ENCODE results near the gene MRPS21.
"Not testable (repeated sequence)": the region's sequence is repeated elsewhere in the genome, so short reads cannot be mapped to it uniquely, and the experiment has no call there.

The MRPS21 gene

GRCh38 chr1:150281758-150282557 lies 11.7 kb upstream of the MRPS21 start, which contains the start of gene CIART:
TSS of gene CIART (plus strand) at chr1:150282554. CDS start at chr1:150283268, 714 bp downstream.
- peak; percentile 86 for DNase-seq

DNA sequence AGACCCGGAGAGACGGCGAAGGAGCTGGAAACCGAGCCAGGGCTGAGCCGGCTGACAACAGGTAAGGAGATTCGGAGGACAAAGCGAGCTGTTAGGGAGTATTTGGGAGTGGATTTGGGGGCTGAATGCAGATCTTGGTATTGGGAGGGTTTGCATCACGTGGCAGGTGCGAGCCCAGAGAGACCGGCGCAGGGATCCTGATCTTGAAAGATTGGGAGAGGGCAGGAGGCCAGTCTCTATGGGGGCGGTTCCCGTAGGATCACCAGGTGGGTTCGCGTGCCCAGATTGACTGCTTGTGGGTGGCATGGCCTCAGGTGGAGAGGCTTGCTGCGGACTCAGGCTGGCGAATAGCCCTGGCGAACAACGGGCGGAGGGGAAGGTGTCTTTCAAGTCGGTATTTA lies 11.1 kb upstream of the MRPS21 start:
- peak; percentile 21 for DNase-seq

DNA sequence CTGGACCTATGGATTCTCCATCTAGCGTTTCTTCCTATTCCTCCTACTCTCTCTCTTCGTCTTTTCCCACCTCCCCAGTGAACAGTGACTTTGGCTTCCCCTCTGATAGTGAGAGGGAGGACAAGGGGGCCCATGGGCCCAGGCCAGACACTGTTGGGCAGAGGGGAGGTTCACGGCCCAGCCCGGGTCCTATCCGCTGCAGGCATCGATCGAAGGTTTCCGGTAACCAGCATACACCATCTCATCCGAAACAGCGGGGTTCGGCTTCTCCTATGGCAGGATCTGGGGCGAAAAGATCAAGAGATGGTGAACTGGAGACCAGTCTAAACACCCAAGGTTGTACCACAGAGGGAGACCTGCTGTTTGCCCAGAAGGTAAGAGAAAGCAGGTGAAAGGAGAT lies 10.4 kb upstream of the MRPS21 start:
- DNase-seq, result no peak

DNA sequence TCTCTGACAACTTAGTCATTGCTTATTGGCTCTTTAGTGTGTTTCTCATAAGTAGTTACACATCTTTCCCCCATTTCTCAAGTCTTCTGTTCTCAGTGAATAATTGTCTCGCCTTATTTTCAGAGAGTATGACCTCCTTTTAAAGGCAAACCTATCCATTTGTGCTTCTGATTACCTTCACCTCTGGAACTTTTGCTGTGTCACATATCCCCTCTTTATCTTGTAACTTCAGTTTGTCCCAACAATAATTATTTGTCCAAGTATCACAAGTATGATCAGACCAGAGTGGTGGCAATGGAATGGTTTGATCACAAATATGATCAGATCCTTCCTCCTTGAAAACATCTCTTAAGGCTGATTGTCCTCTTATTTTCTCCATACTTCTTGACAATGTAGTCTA lies 5.3 kb upstream of the MRPS21 start:
- no peak for DNase-seq

GRCh38 chr1:150288822-150289221 lies 4.8 kb upstream of the MRPS21 start:
- no peak for DNase-seq

GRCh38 chr1:150295476-150295875 lies 1.8 kb downstream of the MRPS21 start:
- DNase-seq, result no peak

DNA sequence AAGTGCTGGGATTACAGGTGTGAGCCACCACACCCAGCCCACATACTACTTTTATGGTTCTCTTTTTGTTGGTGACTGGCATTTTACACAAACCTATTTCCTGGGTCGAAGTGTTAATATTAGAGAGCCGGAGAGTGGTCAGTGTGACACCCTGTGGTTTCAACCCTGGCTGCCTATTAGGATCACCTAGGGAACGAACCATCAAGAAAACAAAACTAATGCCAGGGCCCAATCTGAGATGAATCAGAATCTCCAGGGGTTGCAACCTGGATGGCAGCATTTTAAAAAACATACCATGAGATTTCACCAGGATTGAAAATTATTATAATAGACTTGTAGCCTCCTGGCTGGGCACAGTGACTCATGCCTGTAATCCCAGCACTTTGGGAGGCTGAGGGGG lies 6.1 kb downstream of the MRPS21 start:
- DNase-seq, result no peak

DNA sequence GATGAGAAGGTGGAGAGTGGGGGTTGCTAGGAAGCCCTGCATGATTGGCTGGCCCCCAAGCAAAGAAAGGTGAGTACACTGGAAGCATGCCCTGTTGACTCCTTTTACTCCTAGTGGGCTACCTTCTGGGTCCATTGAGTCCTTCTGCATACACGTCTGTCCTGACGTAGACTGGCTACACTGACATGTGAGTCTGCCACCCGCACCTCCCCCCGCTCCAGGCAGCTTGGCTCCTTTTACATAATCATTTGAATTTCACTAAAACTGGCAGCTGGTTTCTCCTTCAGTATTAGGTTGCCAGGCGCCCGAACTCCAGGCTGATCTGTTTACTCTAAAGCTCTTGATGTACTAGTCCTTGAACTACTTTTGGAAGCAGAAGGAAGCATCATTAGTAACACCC lies 8.7 kb downstream of the MRPS21 start:
- DNase-seq, result no peak

DNA sequence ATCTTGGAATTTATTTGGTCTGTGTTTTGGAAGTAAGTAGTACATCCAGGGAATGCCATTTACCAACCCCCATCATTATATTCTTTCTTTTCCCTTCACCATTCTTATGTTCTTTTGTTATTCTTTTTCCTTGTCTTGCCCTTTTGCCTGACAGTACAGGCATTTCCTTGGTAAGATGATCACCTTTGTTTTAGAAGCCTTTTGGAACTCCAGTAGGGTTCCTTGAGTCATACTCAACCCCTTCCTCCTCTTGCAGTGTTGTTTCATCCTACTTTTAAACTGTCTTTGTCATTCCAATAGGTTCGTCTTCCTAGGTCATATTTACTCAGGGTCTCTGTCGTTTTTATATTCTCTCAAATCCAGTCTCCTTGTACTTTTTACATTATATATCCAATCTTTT lies 9.2 kb downstream of the MRPS21 start:
- no peak for DNase-seq

DNA sequence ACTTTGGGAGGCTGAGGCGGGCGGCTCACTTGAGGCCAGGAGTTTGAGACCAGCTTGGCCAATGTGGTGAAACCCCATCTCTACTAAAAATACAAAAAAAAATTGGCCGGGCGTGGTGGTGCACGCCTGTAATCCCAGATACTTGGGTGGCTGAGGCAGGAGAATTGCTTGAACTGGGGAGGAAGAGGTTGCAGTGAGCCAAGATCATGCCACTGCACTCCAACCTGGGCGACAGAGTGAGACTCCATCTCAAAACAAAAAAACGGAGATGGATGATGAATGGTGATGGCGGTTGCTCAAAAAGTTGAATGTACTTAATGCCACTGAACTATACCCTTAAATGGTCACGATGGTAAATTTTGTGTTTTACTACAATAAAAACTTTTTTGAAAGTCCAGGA lies 14.9 kb downstream of the MRPS21 start:
- DNase-seq, result not testable (repeated sequence)

DNA sequence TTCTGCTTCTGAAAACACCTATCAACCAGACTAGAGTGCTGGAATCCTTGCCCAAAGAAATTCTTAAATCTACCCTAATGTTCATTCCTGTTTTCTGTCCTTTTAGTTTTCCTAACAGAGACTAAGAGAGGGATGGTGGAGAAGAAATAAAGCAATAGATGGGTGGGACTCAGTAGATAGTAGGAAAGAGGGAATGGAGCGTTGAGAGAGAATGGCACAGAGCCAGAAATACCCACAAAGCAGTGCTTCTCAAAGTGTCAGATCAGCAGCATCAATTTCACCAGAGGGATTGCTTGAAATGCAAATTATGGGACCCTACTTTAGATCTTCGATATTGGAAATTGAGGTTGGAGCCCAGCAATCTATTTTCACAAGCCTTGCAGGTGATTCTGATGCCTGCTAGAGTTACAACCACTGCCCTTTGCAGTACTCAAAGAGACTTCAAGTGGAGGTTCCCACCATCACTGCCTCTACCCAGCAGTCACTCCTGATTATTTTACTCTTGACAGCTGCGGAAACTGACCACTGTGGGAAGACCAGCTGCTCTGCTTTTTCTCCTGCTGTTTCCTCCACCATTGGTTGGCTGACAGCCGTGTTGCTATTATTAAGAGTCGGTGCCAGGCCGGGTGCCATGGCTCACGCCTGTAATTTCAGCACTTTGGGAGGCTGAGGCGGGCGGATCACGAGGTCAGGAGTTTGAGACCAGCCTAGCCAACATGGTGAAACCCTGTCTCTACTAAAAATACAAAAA lies 16.3 kb downstream of the MRPS21 start:
- DNase-seq, result no peak

- DNase-seq, result no peak
Measured at GRCh38 chr1:150311762-150312161, 18.1 kb downstream of the MRPS21 start.

GRCh38 chr1:150314691-150315090 lies 21.0 kb downstream of the MRPS21 start:
- DNase-seq, result not testable (repeated sequence)

DNA sequence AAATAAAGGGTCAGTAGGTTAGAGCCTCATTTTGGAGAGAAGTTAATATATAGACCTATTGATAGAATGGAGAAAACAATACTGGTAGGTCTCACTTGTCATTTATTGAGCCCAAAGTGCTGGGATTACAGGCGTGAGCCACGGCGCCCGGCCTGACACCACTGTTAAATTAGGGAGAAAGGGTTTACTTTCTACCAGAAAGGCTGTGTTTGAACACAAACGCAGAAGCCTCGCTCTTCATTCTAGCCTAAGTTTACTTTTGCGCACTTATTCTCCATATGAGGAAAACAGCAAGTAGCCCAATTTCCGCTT lies 27.0 kb downstream of the MRPS21 start:
- peak; percentile 4 for DNase-seq

GRCh38 chr1:150321826-150322166 lies 28.1 kb downstream of the MRPS21 start:
- no peak for DNase-seq

DNA sequence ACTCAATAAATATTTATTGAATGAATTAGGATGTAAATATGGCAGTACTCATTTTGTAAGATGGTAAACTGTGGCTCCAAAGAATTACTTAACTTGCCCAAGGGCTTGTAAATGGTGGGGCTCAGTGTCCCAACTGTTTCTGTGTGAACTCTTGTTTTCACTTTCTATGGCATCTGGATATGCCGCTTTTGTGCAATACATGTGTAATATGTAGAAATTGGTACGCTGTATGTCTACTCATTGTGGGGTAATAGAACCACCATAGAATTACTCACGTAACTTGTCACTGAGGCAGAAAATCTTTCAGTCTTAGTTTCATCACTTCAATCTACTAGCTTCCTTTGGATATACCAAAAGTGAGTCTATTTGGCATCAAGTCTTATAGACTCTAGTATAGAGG lies 28.6 kb downstream of the MRPS21 start:
- no peak for DNase-seq

DNA sequence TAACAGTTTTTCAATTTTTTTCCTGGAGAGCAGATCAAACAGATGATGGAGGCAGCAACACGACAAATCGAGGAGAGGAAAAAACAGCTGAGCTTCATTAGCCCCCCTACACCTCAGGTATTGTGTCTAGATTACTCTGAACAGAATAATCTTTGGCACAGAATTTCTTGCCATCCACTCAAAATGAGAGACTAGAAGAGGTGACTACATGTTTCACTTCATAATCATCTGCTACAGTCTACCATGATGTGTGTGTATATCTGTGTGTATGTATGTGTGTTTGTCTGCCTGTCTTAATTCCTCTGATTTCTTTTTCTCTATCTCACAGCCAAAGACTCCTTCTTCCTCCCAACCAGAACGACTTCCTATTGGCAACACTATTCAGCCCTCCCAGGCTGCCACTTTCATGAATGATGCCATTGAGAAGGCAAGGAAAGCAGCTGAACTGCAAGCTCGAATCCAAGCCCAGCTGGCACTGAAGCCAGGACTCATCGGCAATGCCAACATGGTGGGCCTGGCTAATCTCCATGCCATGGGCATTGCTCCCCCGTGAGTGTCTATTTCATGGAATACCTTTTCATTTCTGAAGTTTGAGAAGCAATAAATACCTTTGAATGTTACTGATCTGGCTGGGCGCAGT lies 39.1 kb downstream of the MRPS21 start:
- DNase-seq, result no peak

GRCh38 chr1:150346316-150346715 lies 52.7 kb downstream of the MRPS21 start:
- no peak for DNase-seq

- no peak for DNase-seq
Measured at GRCh38 chr1:150352866-150353265, 59.2 kb downstream of the MRPS21 start.

All from CD4-positive, alpha-beta T cell treated with Interleukin-17A for 4 hours (primary cell).